Stimulated activated CD8-positive, alpha-beta memory T cell treated with anti-CD3 and anti-CD28 coated beads, Interleukin-15, amount 100 ng/mL, for 4 hours (primary cell): ENCODE results near the gene ZFHX3.
A peak's percentile ranks its signal among the peaks of the same experiment; 100 is the strongest.

Experiments
- DNase-seq, 2 donors: peaks; one replicate each; pipeline ENCODE4 v3.0.0-alpha.2; 2020; ENCODE audit warnings: low read depth in 2 of 2

The ZFHX3 gene

DNA sequence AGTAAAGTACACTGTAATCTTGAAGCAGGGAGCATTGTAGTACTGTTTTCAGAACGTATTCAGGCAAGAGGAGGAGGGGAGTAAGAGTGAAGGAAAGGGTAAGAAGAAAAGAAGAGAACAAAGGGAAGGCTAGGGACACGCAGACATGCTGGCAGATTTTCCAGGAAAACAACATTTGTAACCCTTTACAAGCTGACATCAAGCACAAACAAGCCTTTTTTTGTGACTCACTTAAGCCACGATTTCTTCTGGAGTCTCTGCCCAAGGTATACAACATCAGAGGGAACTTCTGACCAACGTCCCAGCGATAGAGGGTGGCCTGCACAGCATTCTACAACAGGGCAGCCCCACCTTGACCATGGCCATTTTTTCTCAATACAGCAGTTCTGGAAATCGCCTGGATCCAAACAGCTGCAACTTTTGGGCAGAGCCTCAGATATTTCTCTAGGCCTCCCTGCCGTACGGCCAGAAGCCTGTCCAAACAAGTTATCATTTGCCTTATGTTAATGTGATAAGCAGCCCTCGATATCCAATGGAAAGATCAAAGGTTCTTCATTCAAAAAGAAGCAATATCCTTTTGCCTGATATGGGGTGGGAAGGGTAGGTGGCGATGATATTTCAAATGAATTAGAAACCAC lies 247.3 kb downstream of the ZFHX3 start:
- no peak for DNase-seq

DNA sequence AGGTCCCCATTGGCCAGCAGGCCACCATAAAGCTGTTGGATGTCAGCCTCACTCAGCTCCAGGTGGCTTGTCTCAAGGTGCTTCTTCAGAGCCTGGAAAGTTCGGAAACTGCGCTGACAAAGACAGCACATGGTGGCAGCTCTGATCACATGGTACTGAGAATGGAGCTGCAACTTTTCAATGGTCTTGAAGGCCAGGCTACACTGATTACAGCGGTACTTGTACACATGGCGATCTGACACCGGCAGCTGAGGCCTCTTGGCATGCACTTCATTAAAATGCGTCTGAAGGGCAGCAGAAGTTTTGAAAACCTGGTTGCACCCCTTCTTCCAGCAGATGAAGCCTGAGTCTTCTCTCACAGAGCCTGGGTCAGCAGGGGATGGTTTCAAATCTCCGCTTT lies 249.7 kb downstream of the ZFHX3 start:
- no peak for DNase-seq

DNA sequence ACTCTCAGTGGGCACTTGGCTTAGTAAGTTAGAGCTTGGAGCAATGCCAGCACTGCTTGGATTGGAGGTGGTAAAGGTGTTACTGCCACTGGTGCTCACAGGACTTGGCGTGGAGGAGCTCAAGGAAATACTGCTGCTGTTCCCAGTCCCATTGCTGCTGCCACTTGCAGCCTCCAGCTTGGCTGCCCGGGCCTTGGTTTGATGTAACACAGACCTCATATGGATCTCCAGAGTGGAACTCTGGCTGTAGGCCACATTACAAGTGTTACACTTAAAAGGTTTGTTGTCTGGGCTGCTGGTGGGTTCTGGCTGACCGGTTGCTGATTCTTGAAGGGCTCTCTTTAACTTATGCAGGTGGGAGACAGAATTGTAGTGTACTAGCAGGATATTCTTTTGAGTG lies 250.3 kb downstream of the ZFHX3 start:
- no peak for DNase-seq

DNA sequence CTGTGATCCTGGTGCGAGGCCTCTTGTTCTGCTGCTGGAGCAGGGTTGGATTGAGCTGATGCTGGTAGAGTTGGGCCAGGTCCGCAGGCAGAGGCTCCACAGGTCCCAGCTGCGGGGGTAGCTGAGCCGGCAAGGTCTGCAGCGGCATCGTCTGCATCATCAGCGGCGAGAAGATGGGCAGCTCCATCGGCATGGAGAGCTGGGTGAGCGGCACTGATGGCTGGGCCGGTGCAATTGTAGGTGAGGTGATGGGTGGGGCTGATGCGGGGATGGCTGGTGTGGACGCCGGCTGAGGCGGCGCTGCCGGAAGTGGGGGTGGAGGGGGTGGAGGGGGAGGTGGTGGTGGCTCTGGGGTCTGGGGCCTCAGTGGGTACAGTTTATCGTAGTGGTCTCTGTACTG lies 251.7 kb downstream of the ZFHX3 start:
- no peak for DNase-seq

DNA sequence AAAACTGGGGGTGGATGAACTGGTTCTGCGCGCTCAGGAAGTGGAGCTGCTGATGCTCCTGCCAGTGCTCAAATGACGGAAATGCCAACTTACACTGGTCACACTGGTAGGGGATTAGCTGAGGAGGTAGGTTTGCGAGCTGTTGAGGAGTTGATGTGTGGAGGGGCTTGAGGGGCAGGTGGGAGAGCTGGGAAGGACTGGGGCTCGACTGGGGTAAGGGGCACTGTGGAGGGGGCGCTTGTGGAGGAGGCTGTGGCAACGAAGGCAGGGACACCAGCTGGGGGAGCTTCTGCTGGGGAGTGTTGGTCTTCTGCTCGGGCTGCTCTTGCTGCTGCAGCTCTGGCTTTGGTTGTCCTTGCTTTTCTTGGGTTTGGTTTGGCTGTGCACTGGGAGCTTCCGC lies 252.9 kb downstream of the ZFHX3 start:
- DNase-seq: no peak

DNA sequence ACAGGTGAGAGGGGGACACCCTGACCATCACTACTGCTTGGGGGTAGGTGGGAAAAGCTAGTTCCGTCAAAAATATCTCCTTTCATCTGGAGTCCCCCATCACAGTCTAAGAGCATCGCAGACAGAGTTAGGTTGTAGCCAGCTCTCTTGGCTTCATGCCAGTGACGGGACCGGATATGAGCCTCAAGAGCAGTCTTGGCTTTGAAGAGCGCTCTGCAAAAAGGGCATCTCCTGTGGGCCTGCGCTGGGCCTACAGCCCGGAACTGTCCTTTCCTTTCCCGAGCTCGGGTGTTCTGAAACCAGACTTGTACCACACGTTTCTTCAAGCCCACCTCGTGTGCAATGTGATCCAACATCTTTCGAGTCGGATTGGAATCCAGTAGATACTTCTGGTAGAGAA lies 253.6 kb downstream of the ZFHX3 start:
- no peak for DNase-seq

DNA sequence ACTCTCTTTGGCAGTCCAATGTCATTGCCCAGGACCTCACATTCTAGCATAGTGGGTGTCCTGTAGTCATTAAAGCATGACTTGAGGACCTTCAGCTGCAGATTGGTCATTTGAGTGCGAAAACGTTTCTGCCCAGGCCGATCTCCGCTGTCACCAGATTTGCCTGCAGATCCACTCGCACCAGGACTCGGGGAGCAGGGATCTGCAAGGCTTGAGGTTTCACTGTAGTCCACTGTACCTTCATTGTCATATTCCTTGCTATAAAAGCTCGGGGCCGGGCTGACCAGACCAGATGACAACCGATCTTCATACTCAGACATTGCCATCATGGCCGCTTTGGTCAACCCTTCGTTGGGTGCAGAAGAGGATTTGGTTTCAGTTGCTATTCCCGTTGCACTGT lies 254.2 kb downstream of the ZFHX3 start:
- no peak for DNase-seq

DNA sequence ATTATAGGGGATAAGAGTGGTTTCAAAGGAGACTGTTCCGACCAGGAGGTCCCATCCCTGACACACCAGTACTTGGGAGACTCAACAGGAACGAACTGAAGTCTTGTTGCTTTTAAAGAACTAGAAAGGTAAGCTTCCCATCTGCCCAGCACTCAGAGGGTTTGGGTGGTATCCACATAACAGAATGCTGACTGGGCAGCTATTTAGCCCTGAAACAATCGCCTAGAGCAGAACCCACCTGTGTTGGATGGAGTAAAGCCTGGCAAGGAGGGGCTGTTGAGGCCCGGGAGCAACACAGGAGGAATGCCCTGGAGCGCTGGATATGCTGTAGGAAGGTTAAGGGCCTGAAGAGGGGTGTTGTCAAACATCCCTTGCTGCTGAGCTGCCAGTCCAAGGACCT lies 254.9 kb downstream of the ZFHX3 start:
- no peak for DNase-seq

DNA sequence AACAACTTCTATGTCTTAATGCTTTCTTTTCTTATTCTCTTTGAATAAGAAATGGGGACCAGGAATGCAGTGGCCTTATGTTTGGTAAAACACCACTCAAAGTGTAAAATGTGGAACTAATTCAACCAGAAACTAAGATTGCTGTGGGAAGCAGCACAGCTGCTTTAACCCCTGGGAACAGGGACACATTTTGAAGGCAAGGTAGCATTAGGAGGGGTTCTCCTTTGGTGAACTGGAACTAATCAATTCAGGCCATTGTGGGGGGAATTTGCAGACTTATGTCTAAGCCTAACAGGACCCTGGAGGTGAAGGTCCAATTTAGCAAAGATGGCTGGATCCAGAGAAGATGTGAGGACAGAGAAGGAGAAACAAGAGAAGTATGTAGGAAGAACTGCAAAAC lies 256.1 kb downstream of the ZFHX3 start:
- DNase-seq: no peak

DNA sequence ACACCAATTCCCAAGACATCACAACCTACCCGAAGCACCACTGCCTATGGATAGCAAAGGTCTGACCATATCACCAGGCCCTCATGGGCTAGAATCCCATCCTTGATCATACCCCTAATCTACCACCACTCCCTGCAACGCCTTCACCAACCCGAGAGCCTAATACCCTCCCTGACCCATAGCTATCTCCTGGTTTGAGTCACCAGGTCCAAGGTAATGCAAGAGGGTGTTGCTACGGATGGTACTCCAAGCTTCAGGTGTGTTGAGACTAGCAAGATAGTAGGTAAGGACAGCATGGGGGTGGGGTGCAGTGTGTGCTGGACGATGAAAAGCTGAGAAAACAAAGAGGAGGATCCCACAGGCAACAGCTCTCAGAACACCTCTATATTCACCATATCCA lies 258.0 kb downstream of the ZFHX3 start:
- DNase-seq: no peak

DNA sequence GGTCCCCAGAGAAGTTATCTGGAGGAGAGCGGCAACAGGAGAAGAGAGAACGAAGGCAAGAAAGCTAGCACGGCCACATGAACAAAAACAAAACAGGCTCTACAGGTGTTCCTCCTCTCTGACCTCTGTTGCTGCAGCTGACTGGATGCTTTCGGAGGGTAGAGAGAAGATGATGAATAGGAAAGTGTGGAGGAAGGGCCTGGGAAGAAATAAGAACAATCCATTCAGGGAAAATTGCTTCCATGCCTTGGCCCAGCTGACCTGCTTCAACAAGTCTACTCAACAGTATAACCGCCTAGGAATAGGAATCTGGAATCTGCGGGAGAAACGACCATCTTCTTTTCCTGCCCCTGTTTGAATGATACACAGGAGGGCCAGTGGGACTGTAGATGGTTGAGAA lies 258.5 kb downstream of the ZFHX3 start:
- no peak for DNase-seq

DNA sequence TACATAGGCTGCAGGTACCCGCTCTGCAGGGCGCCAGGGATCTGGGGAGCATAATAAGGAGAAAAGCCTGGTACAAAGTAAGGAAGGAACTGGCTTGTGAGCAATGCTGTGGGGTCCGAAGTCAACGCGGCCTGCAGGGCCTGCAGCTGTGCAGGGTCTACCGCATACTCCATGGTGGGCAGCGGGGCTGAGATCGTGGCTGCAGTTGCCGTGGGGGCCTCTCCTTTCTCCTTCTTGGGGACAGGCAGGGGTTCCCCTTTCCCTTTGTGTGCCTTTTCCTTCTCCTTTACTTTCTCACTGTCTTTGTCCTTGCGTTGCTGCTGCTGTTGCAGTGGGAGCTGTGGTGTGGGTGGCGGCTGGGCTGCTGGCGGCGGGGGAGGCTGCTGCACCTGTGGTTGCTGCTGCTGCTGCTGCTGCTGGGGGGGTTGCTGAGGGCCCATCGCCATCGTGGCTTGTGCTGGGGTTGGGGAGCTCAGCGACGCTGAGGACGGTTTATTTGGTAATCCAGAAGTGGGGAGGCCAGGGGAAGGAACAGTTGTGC lies 259.6 kb downstream of the ZFHX3 start:
- no peak for DNase-seq

DNA sequence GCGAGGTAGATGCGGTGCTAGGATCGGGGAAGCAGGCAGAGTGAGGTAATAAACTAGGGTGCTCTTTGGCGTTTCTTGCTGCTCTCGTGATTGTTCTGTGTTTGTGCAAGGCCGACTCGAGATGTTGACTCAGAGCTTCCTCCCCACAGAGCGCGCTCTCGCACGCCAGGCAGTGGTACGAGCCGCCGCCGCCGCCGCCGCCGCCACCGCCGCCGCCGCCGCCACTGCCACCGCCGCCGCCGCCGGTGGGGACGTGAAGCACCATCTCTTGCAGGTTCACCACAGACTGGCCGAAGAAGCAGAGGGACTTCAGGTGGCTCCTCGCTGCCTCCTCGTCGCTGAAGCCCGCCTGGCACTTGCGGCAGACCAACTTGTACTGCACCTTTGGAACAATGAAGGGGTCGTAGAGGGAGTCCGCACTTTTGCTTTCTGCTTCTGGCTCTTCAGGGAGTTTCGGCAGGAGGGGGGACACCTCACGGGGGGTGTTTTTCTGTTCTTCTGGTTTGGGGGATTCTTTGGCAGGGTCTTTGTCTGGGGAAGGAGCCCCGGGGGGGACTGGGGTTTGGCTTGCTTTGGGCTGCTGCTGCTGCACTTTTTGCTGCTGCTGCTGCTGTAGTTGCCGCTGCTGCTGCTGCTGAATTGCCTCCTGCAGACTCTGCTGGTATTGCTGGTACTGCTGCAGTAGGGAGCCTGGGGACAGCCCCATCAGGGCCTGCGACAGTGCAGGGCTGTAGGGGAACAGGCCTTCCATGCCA lies 260.2 kb downstream of the ZFHX3 start:
- DNase-seq: peak; percentile 22 to 37

DNA sequence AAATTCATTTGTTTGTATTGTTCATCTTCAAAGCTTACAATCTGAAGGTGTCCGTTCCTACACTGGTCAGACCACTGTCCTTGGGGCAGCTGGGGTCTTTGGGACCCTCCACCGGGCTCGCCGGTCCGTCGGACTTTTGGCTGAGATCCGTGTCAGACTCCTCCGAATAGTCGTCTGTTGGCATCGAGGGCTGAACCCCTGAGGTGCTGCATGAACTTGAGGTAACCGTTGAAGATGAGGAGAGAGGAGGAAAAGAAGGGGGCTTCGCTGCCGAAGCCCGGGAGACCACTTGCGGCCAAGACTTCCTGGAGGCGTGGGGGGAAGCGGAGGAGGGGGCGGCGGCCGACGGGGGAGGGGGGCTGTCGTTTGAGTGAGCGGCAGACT lies 260.8 kb downstream of the ZFHX3 start:
- no peak for DNase-seq

DNA sequence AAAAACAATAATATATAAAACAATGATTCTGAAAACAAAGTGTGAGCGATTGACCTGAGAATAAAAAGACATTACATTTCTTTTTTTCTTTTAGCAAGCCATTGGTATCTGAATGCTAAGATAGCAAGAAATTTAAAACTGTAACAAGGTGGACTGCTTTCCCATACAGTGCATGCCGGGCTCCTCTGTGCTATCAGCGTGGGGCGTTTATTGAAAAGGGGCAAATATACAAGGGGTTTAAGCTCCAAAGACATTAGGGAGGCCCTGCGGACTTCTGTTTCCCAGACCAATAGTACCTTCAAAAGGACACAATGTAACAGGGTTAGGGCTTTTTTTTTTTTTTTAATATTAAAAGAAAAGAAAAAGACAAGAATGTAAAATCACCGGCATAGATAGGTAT lies 261.3 kb downstream of the ZFHX3 start:
- no peak for DNase-seq

DNA sequence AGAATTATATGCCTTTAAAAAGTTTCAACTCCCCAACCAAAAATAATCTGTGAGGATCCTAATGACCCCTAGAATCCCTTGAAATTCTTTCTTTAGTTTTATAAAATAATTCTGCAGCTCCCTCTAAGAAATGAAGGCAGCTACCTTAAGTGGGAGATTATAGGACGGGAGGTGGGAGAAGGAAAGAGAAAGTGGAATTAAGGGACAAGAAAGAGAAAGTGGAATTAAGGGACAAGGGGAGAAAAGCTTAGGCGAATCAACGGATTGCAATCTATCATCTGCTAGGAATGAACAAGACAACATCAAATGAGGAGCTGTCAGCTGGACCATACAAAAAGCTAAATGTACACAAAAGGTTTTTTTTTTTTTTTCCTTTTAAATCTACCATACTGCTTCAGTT lies 262.0 kb downstream of the ZFHX3 start:
- DNase-seq: no peak

DNA sequence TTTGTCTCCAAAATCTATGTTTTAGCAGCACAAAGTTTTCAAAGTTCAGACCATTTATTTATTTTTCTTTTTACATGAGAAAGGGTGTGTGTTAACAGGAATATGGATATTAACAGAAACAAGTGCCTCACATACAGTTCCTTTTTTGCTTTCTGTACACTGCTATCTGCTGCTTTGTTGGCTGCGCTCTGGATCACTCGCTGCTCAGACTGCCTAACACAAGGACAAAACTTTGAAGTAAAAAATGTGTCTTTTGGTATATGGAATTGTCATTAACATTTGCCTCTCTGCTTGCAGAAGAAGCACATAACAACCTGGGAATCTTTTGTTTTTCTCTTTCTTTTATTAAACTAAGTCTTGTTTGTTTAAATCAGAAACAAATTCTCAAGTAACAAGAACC lies 262.8 kb downstream of the ZFHX3 start:
- DNase-seq: no peak

DNA sequence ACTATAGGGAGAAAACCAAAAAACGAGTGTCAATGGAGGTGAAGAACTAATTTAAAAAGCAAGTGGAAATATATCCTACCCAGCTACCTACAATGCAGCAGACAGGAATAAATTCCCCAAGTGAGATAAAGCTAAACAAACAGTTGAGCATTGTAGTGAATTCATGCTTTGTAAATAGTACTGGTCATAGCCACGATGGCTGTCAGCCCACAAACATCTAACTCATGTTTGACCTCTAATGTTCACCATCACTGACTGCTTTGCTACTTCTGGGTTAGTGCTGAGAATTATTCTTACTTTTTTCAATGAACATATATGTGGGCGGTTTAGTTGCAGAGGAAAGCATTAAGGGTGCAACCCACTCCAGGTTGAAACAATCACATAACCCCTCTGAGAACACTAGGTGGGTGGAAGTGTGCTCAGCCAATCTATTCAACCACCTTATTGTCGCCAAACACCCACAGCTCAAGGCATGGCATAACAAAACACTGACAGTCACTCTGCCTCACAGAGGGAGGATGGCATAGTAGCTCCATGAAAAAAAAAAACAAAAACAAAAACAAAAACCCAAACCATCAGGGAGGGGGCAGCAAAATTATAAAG lies 264.1 kb downstream of the ZFHX3 start:
- no peak for DNase-seq

DNA sequence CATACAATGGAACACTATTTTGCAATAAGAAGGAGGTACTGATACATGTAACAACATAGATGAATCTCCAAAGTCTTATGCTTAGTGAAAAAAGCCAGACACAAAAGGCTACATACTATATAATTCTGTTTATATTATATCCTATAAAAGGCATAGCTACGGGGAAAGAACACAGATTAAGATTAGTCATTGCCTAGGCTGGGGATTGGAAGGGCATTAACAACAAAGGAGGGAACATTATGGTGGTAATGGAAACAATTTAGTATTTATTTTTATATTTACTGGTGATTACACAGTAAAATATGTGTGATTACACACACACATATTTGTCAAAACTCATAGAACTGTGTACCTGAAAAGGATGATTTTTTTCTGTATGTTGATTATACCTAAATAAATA lies 278.1 kb downstream of the ZFHX3 start:
- DNase-seq: no peak

DNA sequence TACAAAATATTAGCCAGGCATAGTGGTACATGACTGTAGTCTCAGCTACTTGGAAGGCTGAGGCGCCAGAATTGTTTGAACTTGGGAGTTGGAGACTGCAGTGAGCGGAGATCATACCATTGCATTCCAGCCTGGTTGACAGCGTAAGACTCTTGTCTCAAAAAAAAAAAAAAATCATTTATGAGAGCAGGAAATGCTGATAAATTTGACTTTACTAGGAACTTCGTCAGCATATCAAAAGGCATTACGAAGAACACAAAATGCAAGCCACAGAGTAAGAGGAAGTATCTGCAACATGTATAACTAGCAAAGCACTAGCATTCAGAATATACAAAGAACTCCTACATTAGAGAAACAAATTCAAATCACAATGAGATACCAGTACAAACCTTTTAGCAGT lies 279.3 kb downstream of the ZFHX3 start:
- no peak for DNase-seq

DNA sequence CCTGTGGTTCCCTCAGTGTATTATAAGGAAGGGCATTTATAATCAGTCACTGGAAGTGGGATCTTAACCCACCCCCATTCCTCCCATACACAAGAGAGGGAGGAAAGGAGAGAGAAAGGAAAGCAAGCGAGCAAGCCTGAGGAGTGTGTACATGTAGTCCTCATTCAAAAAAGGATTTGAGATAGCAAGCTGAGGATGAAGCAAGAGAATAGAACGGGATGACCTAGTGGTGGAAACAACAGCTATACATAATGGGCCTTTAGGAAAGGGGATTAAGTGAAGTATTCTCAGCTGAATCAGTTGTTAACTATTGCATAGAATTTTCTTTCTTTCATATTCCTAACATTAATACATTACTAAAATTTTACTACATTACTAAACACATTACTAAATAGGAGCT lies 281.4 kb downstream of the ZFHX3 start:
- no peak for DNase-seq

DNA sequence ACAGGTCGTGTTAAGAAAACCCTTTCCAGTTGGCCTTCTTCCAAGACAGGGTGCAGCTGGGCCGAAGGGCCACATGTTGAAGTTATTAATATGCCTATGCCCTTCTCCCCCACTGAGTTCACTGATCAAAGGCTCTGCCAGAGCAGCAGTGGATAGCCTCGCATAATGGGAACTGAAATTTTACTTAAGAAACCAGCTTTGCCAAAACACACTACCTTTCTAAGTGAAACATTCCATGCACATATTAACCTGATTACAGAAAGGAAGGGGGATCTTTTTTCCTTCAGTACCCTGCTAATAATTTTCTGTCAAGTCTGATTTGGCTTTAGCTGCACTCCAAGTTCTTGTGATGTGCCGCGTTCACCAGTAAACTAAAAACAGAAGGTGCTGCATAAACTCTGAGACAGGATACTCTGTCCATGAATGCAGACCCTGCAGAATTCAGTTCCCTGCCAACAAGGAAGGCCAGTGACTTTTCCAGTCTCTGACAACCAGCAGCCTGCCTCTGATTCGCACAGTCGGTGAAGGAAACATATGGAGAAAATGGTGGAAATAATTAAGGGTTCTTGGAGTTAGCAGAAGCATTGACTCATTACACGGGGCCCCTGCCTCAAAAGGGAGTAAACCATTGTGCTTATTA lies 283.8 kb downstream of the ZFHX3 start:
- no peak for DNase-seq

DNA sequence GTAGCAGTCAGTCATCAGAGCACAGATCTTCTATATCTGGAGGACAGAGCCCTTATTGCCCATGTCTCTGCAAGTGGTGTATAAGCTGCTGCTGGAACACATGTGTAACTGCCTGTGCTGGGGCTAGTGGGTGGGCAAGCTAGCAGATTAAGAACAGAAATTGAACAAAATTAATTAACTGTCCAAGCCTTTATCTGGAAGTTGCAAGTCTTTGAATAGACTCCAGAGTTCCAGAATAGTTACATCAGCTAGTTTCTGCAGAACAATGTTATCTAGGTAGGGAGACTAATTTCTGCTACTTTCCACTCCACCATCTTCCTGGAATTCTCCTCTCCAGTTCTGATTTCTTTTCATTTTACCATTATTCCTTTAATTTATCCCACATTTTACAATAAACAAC lies 287.3 kb downstream of the ZFHX3 start:
- DNase-seq: no peak
